B cell (primary cell): ENCODE measurements around the gene DDX39B. TPM values are rescaled to one million over a fixed set of nuclear protein-coding genes. Genes with fewer than 3 reads are reported as not detected.
A peak's percentile ranks its signal among the peaks of the same experiment; 100 is the strongest.

Experiments
- ATAC-seq: fragments of 200-7000 bp; cut with Tn5 transposase; one replicate; pipeline ENCODE4 v1.10.0; 2021; ENCODE audit warnings: low read depth, mild to moderate bottlenecking, moderate number of reproducible peaks, moderate library complexity
- CTCF ChIA-PET: fragments of 350-600 bp; sonication (Branson Sonifier 250); formaldehyde crosslinking; loops from one replicate; lab custom pipeline; 2021; ENCODE audit warnings: antibody characterized with exemption, inconsistent platforms; lab: Charles Lee
- POLR2A ChIA-PET: fragments of 350-600 bp; sonication (Branson Sonifier 250); formaldehyde crosslinking; loops from one replicate; lab custom pipeline; 2021; ENCODE audit warnings: antibody characterized with exemption; lab: Charles Lee
- DNase-seq: peaks from one replicate; pipeline ENCODE4 v3.0.0; 2013
- H2AFZ ChIP-seq: 2 replicates; pipeline ENCODE4 v1.6.1; 2012; ENCODE audit warnings: mild to moderate bottlenecking, low read depth, low read length; ENCODE audit not compliant: insufficient read depth, poor library complexity, severe bottlenecking
- H3K27ac ChIP-seq, 2 donors: 1 replicate in 1 of 2; 2 replicates in 1 of 2; pipeline ENCODE4 v1.5.1; 2012 to 2013; ENCODE audit warnings: low read length in 2 of 2, mild to moderate bottlenecking in 2 of 2, moderate library complexity in 1 of 2
- H3K27me3 ChIP-seq, 4 experiments: fragments of 200-600 bp in 1 of 4; sonication (generic) in 1 of 4; replicated peaks in 1 of 4; 1 replicate in 2 of 4; 2 replicates in 2 of 4; pipeline versions ENCODE4 v1.6.1 to v1.7.0; 2013 to 2016; ENCODE audit warnings: low read length in 3 of 4, mild to moderate bottlenecking in 2 of 4, mixed read lengths in 1 of 4, moderate library complexity in 1 of 4; ENCODE audit not compliant: insufficient read depth in 4 of 4, control insufficient read depth in 3 of 4; ENCODE audit errors: control extremely low read depth in 1 of 4
- H3K36me3 ChIP-seq, 2 experiments: replicated peaks in 1 of 2; 1 replicate in 1 of 2; 2 replicates in 1 of 2; pipeline versions ENCODE4 v1.6.1 to v1.7.1; 2013; ENCODE audit warnings: low read length in 1 of 2; ENCODE audit not compliant: insufficient read depth in 2 of 2, control insufficient read depth in 1 of 2; ENCODE audit errors: control extremely low read depth in 1 of 2, extremely low read depth in 1 of 2
- H3K4me1 ChIP-seq, 2 donors: fragments of 200-600 bp in 1 of 2; sonication (generic) in 1 of 2; 1 replicate in 1 of 2; 2 replicates in 1 of 2; pipeline versions ENCODE4 v1.5.1 to v1.6.1; 2013 to 2017; ENCODE audit warnings: low read length in 2 of 2; ENCODE audit not compliant: control insufficient read depth in 2 of 2, insufficient read depth in 2 of 2
- H3K4me2 ChIP-seq: replicated peaks from 2 replicates; pipeline ENCODE3; 2012; ENCODE audit warnings: mild to moderate bottlenecking, low read depth, low read length; ENCODE audit not compliant: poor library complexity, severe bottlenecking
- H3K4me3 ChIP-seq, 5 experiments: fragments of 200-600 bp in 1 of 5; sonication (generic) in 1 of 5; 1 replicate in 3 of 5; 2 replicates in 2 of 5; pipeline versions ENCODE4 v1.5.1 to v1.7.0; 2011 to 2016; ENCODE audit warnings: low read length in 4 of 5, mild to moderate bottlenecking in 4 of 5, low read depth in 2 of 5, control low read depth in 1 of 5, moderate library complexity in 1 of 5; ENCODE audit not compliant: insufficient read depth in 1 of 5; ENCODE audit errors: control extremely low read depth in 1 of 5, extremely low read depth in 1 of 5
- H3K79me2 ChIP-seq: fragments of 200-600 bp; sonication (generic); one replicate; pipeline ENCODE4 v1.6.0; 2016; ENCODE audit warnings: low read length; ENCODE audit not compliant: control insufficient read depth, insufficient read depth
- H3K9ac ChIP-seq: fragments of 200-600 bp; sonication (generic); 2 replicates; pipeline ENCODE4 v1.6.1; 2017; ENCODE audit warnings: mild to moderate bottlenecking, low read length, moderate library complexity
- H3K9me3 ChIP-seq, 3 donors: one replicate each; pipeline versions ENCODE4 v1.6.1 to v1.7.1; 2013; ENCODE audit warnings: low read length in 2 of 3; ENCODE audit not compliant: control insufficient read depth in 2 of 3, insufficient read depth in 1 of 3; ENCODE audit errors: control extremely low read depth in 1 of 3
- H4K20me1 ChIP-seq: 2 replicates; pipeline ENCODE4 v1.6.0; 2012; ENCODE audit warnings: mild to moderate bottlenecking, low read length; ENCODE audit not compliant: insufficient read depth, control insufficient read depth, poor library complexity, severe bottlenecking
- H3K27ac Mint-ChIP-seq: one replicate; pipeline ENCODE4 v1.8.0; 2021; ENCODE audit warnings: mixed read lengths
- H3K27me3 Mint-ChIP-seq: one replicate; pipeline ENCODE4 v1.8.0; 2021; ENCODE audit warnings: mixed read lengths
- H3K4me1 Mint-ChIP-seq: one replicate; pipeline ENCODE4 v1.8.0; 2021; ENCODE audit warnings: mixed read lengths
- H3K4me3 Mint-ChIP-seq: one replicate; pipeline ENCODE4 v1.8.0; 2021; ENCODE audit warnings: mixed read lengths
- H3K9me3 Mint-ChIP-seq: one replicate; pipeline ENCODE4 v1.8.0; 2022; ENCODE audit warnings: mixed read lengths; ENCODE audit not compliant: insufficient read depth
- CTCF ChIP-seq: fragments of 200-600 bp; IDR thresholded peaks from one replicate; pipeline ENCODE4 v1.8.0; 2022; ENCODE audit warnings: antibody characterized with exemption, mild to moderate bottlenecking
- EZH2 ChIP-seq: IDR thresholded peaks from 2 replicates; pipeline ENCODE4 v1.6.1; 2012; ENCODE audit warnings: borderline replicate concordance, low read depth, mild to moderate bottlenecking, moderate library complexity, low read length; ENCODE audit not compliant: insufficient read depth, poor library complexity, severe bottlenecking
- WGBS: methylation state at CpG from one replicate; pipeline ENCODE4 v1.1.5; 2013; ENCODE audit warnings: missing lambda C conversion rate; ENCODE audit not compliant: insufficient coverage; 5-methylcytosine and 5-hydroxymethylcytosine counted together
- intact Hi-C: fragments of 100-400 bp; cut with micrococcal nuclease; formaldehyde crosslinking; loops from one replicate; pipeline ENCODE4 v1.10.0; 2022
- polyA plus RNA-seq: library from polyadenylated mRNA; depleted of rRNA; stranded (reverse); fragments of >200 nt; gene quantifications from 2 replicates; pipeline ENCODE4 v1.2.3, GENCODE V29; 2012
- total RNA-seq, 2 donors: library from RNA; stranded (reverse); fragments of 120-200 nt in 1 of 2; gene quantifications; 1 replicate in 1 of 2; 2 replicates in 1 of 2; pipeline versions ENCODE4 v1.2.3 to v1.2.4, GENCODE V29; 2013 to 2022

Gene DDX39B
- total and polyA plus RNA-seq, 2 donors (not counting 1 experiment from before 2014, with no cell fraction given) = 576 to 838 TPM

DNA sequence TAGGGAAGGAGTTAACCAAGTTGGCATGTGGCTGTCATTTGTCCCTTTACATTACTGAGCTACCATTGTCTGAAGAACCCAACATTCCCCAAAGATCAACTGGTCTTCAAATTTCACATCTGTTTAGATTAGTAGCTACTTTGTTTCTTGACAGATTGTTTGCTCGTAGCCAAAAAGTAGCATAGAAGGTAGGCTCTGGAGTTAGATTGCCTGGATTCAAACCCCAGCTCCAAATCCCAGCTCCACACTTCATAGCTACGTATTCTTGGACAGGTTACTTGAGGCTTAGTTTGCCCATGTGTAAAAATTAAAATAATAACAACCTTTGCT, 6.7 kb upstream of the DDX39B start:
- Histone ChIP-seq H3K4me3 (no peak overlapping the region), H2AFZ (no peak overlapping the region), H3K27me3 (no peaks in the 10 kb centered on the region), H3K4me1 (peaks cover 25 to 46% of the 10 kb centered on the region in 2 donors), H3K36me3 (peaks cover 0 to 3% of the 10 kb centered on the region in 2 experiments), H3K79me2 (peaks cover 43% of the 10 kb centered on the region), H3K27ac (peak overlapping the region in 1 of 2 donors; percentile 83), H3K9me3 (peaks cover 0 to 3% (median 0%) of the 10 kb centered on the region in 3 donors), H4K20me1 (no peaks in the 10 kb centered on the region), H3K4me2 (no peak overlapping the region), H3K9ac (no peak overlapping the region)
- intact Hi-C loops = no loop called here
- peak overlapping the region; percentile 59 for H3K27ac Mint-ChIP-seq
- ChIA-PET CTCF (interaction anchor here (0.6 to 29.4 kb wide), 7 partner anchors 19 to 281 kb away, joined by 3 to 2241 read pairs (median 5); partner anchors contain the start of genes AIF1, LSM2, LST1 and LTA), POLR2A (interaction anchor here (0.6 to 42.6 kb wide), 4 partner anchors 36 to 315 kb away, joined by 3 to 1450 read pairs (median 5); partner anchors contain the start of genes LST1, LTA, LTB and NCR3)
- no peak for ATAC-seq
- no CpG with 5 or more reads among the region's 2 CpGs for WGBS
- no peak for TF ChIP-seq CTCF
- TF ChIP-seq EZH2 = no peak
- no peaks in the 10 kb centered on the region for H3K9me3 Mint-ChIP-seq
- peaks cover 36% of the 10 kb centered on the region for H3K4me1 Mint-ChIP-seq
- no peaks in the 10 kb centered on the region for H3K27me3 Mint-ChIP-seq
- peak overlapping the region; percentile 47 for H3K4me3 Mint-ChIP-seq
- no peak for DNase-seq
